GM12873 (cell line): ENCODE measurements around the gene POU5F1.

Experiments
- CTCF ChIP-seq: IDR thresholded peaks from 2 replicates; pipeline ENCODE4 v1.5.1; 2012; ENCODE audit warnings: low read depth, mild to moderate bottlenecking, moderate library complexity, low read length, control low read depth; ENCODE audit not compliant: insufficient read depth; ENCODE audit errors: missing control alignments

POU5F1 gene

GRCh38 chr6:31179042-31179386 lies 8.5 kb upstream of the POU5F1 start:
- no peak for TF ChIP-seq CTCF

GRCh38 chr6:31178143-31179041 lies 7.9 kb upstream of the POU5F1 start:
- no peak for TF ChIP-seq CTCF

- TF ChIP-seq CTCF = no peak
Measured at GRCh38 chr6:31175971-31176370, 5.5 kb upstream of the POU5F1 start.

- no peak for TF ChIP-seq CTCF
Measured at GRCh38 chr6:31174378-31174777, 3.9 kb upstream of the POU5F1 start.

- no peak for TF ChIP-seq CTCF
Measured at GRCh38 chr6:31173406-31173805, 2.9 kb upstream of the POU5F1 start.

GRCh38 chr6:31172973-31173384 lies 2.5 kb upstream of the POU5F1 start:
- TF ChIP-seq CTCF = no peak

- no peak for TF ChIP-seq CTCF
Measured at GRCh38 chr6:31171931-31172905, 1.7 kb upstream of the POU5F1 start.
